Thyroid gland (tissue), 4 donors: Measurements from ENCODE around the gene C11orf54. TPM values are rescaled to one million over a fixed set of nuclear protein-coding genes. Genes with fewer than 3 reads are reported as not detected.

Experiments
- DNase-seq, 2 donors: peaks; one replicate each; pipeline ENCODE4 v3.0.0-alpha.2; 2019
- H3K27ac ChIP-seq, 3 donors: fragments of 200-600 bp; sonication (generic); 1 replicate in 2 of 3; 2 replicates in 1 of 3; pipeline ENCODE4 v1.5.1; 2016 to 2019; ENCODE audit warnings: mild to moderate bottlenecking in 1 of 3, moderate library complexity in 1 of 3
- H3K27me3 ChIP-seq: fragments of 200-600 bp; sonication (generic); one replicate; pipeline ENCODE4 v1.5.1; 2019
- H3K36me3 ChIP-seq, 2 donors: fragments of 200-600 bp; sonication (generic); one replicate each; pipeline ENCODE4 v1.5.1; 2016 to 2019
- H3K4me1 ChIP-seq, 2 donors: fragments of 200-600 bp; sonication (generic); one replicate each; pipeline ENCODE4 v1.5.1; 2017 to 2019
- H3K4me3 ChIP-seq, 3 donors: fragments of 200-600 bp; sonication (generic); replicated peaks in 1 of 3; 1 replicate in 2 of 3; 2 replicates in 1 of 3; pipeline ENCODE4 v1.5.1; 2016; ENCODE audit warnings: mild to moderate bottlenecking in 1 of 3
- H3K9me3 ChIP-seq: fragments of 200-600 bp; sonication (generic); one replicate; pipeline ENCODE4 v1.5.1; 2017
- POLR2A ChIP-seq, 2 donors: fragments of 450-650 bp; IDR thresholded peaks; one replicate each; pipeline ENCODE4 v1.6.1; 2017; ENCODE audit warnings: antibody characterized with exemption in 2 of 2, mild to moderate bottlenecking in 2 of 2, moderate library complexity in 1 of 2
- WGBS, 2 donors: methylation state at CpG; one replicate each; pipeline ENCODE4 v1.1.5; 2017; 5-methylcytosine and 5-hydroxymethylcytosine counted together
- intact Hi-C: fragments of 100-400 bp; cut with DNase I; formaldehyde crosslinking; loops from one replicate; pipeline ENCODE4 v1.15.1; 2023
- total RNA-seq, 4 donors: library from RNA; depleted of rRNA; stranded (reverse); fragments of >200 nt; gene quantifications; one replicate each; pipeline ENCODE4 v1.2.3, GENCODE V29; 2016
- TF ChIP-seq, protein P1 (sequence below), 6 experiments: fragments of 200-600 bp in 3 of 6; fragments of 450-650 bp in 3 of 6; sonication (generic) in 3 of 6; IDR thresholded peaks; one replicate each; pipeline ENCODE4 v1.5.1; 2016 to 2019; ENCODE audit warnings: antibody characterized with exemption in 6 of 6, mild to moderate bottlenecking in 2 of 6, inconsistent platforms in 1 of 6, moderate library complexity in 1 of 6

The C11orf54 gene
- total RNA-seq, 4 donors from 2014 or later = 46.6 to 71.4 (median 54.9) TPM

- H3K27me3 ChIP-seq = no peaks in the 10 kb centered on the region
- intact Hi-C loops = no loop called here
- no peak for DNase-seq
- H3K4me1 ChIP-seq = no peaks in the 10 kb centered on the region
- TF ChIP-seq, protein P1, sequence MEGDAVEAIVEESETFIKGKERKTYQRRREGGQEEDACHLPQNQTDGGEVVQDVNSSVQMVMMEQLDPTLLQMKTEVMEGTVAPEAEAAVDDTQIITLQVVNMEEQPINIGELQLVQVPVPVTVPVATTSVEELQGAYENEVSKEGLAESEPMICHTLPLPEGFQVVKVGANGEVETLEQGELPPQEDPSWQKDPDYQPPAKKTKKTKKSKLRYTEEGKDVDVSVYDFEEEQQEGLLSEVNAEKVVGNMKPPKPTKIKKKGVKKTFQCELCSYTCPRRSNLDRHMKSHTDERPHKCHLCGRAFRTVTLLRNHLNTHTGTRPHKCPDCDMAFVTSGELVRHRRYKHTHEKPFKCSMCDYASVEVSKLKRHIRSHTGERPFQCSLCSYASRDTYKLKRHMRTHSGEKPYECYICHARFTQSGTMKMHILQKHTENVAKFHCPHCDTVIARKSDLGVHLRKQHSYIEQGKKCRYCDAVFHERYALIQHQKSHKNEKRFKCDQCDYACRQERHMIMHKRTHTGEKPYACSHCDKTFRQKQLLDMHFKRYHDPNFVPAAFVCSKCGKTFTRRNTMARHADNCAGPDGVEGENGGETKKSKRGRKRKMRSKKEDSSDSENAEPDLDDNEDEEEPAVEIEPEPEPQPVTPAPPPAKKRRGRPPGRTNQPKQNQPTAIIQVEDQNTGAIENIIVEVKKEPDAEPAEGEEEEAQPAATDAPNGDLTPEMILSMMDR (IDR thresholded peaks at IDR 0.05) = no peak
- no peak for TF ChIP-seq POLR2A (IDR thresholded peaks at IDR 0.05)
- no peaks in the 10 kb centered on the region for H3K9me3 ChIP-seq
- H3K36me3 ChIP-seq = peaks cover 60 to 76% of the 10 kb centered on the region in 2 donors
- WGBS, 2 donors = 91 to 98% methylated on average over 2 of the region's 2 CpGs
- H3K4me3 ChIP-seq = no peak overlapping the region
- H3K27ac ChIP-seq = no peak overlapping the region
Observed at GRCh38 chr11:93728792-93729128, 12.7 kb upstream of the C11orf54 start.

GRCh38 chr11:93729129-93729616, 12.3 kb upstream of the C11orf54 start:
- Histone ChIP-seq H3K4me1 (no peaks in the 10 kb centered on the region), H3K4me3 (no peak overlapping the region), H3K36me3 (peaks cover 61 to 79% of the 10 kb centered on the region in 2 donors), H3K27me3 (no peaks in the 10 kb centered on the region), H3K9me3 (no peaks in the 10 kb centered on the region), H3K27ac (no peak overlapping the region)
- TF ChIP-seq, protein P1 (IDR thresholded peaks at IDR 0.05) = no peak
- TF ChIP-seq POLR2A (IDR thresholded peaks at IDR 0.05) = no peak
- DNase-seq = no peak
- intact Hi-C loops = no loop called here
- 95% methylated on average over 5 of the region's 5 CpGs for WGBS, 2 donors

DNA sequence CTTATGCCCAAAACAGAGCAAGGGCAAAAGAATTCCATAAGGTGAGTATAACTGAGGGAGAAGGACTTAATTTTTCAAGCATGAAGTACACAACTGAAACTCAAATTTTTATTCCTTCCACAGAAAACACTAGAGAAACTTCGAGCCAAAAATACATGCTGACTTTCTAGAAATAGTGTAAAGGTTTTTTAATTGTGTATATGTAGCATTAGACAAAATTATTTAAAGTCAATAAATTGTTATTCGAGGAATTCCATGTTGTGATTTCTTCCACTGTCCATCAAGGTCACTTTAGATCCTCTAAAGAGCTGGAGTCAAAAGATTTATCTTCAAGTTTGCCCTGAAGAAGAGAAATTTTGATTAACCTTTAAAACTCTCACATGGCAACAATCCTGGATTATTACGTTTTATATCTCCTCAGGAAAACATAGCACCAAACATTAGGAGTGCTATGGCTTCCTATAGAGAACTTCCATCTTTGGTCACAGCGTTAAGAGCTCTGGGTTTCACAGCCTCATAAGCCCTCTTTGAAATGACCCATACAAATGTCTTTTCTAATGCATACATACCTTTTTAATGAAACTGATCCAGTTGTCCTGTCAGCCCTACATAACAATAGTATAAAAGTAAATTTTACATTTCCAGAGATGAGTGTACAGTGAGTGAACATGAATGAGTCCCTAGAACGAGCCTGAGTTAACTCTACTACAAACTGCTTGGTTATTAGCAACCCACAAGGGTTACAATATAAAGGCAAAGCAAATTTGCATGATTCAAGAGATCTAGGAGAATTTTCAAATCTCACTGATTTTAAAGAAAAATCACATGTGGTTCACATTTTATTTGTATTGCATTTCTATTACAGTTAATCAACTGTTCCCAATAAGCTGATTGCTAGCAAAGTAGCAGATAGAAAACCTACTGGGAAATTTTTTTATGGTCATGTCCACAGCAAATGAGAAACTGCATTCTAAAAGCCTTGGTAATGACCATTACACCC, 11.1 kb upstream of the C11orf54 start:
- no peak overlapping the region for H3K27ac ChIP-seq
- no peak overlapping the region for H3K4me3 ChIP-seq
- no peaks in the 10 kb centered on the region for H3K27me3 ChIP-seq
- DNase-seq = no peak
- H3K36me3 ChIP-seq = peaks cover 71 to 87% of the 10 kb centered on the region in 2 donors
- H3K9me3 ChIP-seq = no peaks in the 10 kb centered on the region
- H3K4me1 ChIP-seq = no peaks in the 10 kb centered on the region
- intact Hi-C loops = no loop called here
- 93% methylated on average over 5 of the region's 5 CpGs for WGBS, 2 donors
- TF ChIP-seq POLR2A (IDR thresholded peaks at IDR 0.05) = no peak
- TF ChIP-seq, protein P1 (IDR thresholded peaks at IDR 0.05) = no peak

DNA sequence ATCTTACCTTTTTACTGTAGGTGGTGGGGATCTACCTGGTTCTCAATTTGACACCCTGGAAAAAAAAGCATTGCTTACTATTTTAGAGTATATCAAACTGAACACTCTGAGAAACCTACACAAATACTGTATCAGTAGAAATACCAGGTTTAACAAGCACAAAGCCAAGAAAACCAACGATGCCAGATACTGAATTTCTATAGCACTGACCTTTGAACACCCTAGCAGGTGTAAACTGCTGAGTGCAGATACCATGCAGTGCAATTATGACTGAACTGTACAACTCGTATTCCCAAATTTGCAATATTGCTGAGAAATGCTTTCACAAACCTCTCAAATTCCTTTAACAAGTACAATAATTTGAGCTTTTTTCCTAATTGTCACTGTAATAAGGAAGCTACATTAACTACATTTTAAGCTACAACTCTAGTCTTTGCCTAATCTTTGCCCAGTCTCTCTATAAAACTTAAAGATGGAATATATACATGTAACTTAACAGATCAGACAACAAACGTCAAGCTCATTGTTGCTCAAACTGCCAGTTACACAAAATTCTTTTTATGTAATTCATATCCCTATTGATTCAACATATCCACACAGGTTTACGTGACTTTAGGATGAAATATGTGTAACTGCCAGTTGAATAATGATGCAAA, 9.1 kb upstream of the C11orf54 start:
- no peak for DNase-seq
- no peaks in the 10 kb centered on the region for H3K4me1 ChIP-seq
- intact Hi-C loops = no loop called here
- TF ChIP-seq POLR2A (IDR thresholded peaks at IDR 0.05) = no peak
- TF ChIP-seq, protein P1 (IDR thresholded peaks at IDR 0.05) = no peak
- H3K27ac ChIP-seq = no peak overlapping the region
- H3K9me3 ChIP-seq = no peaks in the 10 kb centered on the region
- 89 to 90% methylated on average over 4 of the region's 4 CpGs for WGBS, 2 donors
- peaks cover 84 to 93% of the 10 kb centered on the region in 2 donors for H3K36me3 ChIP-seq
- H3K4me3 ChIP-seq = no peak overlapping the region
- no peaks in the 10 kb centered on the region for H3K27me3 ChIP-seq
